ENCODE measurements around the gene PPP2R1B. TPM values are rescaled to one million over a fixed set of nuclear protein-coding genes. Genes with fewer than 3 reads are reported as not detected.
A peak's percentile ranks its signal among the peaks of the same experiment; 100 is the strongest.

PPP2R1B gene
- total and polyA plus RNA-seq, 7 experiments from 2014 or later, result 15.1 to 49.2 (median 33.1) TPM

DNA sequence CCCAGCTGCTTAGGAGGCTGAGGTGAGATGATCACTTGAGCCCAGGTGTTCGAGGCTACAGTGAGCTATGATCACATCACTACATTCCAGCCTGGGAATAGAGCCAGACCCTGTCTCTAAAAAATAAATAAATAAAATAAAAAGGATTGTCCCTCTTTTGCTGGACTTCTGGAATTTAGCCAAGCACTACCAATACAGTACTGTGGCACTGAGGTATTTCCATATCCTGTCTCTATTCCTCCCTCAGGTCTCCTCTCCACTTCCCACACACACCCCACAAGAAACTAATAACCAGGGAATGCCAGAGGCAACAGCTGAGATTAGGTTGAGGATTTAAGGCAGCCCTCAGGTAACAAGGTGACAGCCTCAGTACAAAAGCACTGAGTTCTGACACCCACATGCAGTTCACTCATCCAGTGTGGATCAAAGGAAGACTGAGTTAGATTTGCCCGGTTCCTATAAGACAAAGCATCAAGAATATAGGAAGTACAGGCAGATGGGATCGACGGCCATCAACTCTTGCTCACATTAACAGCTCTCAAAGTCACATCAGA lies 4.5 kb upstream of the PPP2R1B start:
- DNase-seq, result no peak
- no peak overlapping the region for H3K4me3 Mint-ChIP-seq
- no peak overlapping the region for H3K27ac Mint-ChIP-seq
- Histone ChIP-seq H3K27ac (ENCODE audit: low read depth, low read length) (no peak overlapping the region), H3K4me1 (ENCODE audit: control insufficient read depth in 2 of 2, insufficient read depth in 2 of 2, low read length in 2 of 2) (peaks cover 0 to 7% of the 10 kb centered on the region in 2 donors), H3K9me3 (ENCODE audit: control insufficient read depth in 2 of 3, low read length in 3 of 3) (no peaks in the 10 kb centered on the region), H3K4me3 (ENCODE audit: low read length) (no peak overlapping the region), H3K27me3 (ENCODE audit: control insufficient read depth in 2 of 2, insufficient read depth in 2 of 2, low read length in 2 of 2) (no peaks in the 10 kb centered on the region), H3K36me3 (ENCODE audit: control insufficient read depth in 2 of 3, insufficient read depth in 3 of 3, low read length in 3 of 3) (peaks cover 0 to 5% (median 0%) of the 10 kb centered on the region in 3 experiments)
- ATAC-seq, result no peak
- ChIA-PET POLR2A (no interaction called here), CTCF (no interaction called here)
- peaks cover 0 to 1% (median 0%) of the 10 kb centered on the region in 11 donors for H3K9me3 Mint-ChIP-seq
- intact Hi-C loops (cut with micrococcal nuclease), result no loop called here
- H3K36me3 Mint-ChIP-seq, result peaks cover 0 to 3% (median 0%) of the 10 kb centered on the region in 5 donors
- peaks cover 4 to 9% (median 8%) of the 10 kb centered on the region in 7 donors for H3K4me1 Mint-ChIP-seq
- no peaks in the 10 kb centered on the region for H3K27me3 Mint-ChIP-seq

DNA sequence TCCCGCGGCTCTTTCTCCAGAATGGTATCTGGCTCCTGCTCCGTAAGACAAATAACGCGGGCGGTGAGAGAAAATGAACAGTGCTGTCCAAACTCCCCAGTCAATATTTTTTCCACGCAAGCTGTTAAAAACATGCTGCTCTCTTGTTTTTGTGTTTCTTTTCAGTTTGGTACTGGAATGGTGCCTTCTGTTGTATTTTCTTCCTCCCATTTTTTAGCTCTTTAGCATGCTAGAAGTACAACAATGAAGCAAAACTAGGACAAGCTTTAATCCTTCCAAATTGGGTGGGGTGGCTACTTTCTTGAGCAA lies 599 bp upstream of the PPP2R1B start:
- Mint-ChIP-seq H3K4me1 (peaks cover 25 to 46% (median 37%) of the 10 kb centered on the region in 7 donors), H3K4me3 (peak overlapping the region; percentile 94 to 100 (median 98)), H3K9me3 (peaks cover 0 to 3% (median 0%) of the 10 kb centered on the region in 11 donors), H3K36me3 (peaks cover 9 to 24% (median 18%) of the 10 kb centered on the region in 5 donors), H3K27ac (peak overlapping the region; percentile 80 to 99 (median 95)), H3K27me3 (no peaks in the 10 kb centered on the region)
- ChIA-PET CTCF (interaction anchor here (0.9 to 4.0 kb wide), 4 partner anchors 11 to 182 kb away, joined by 3 to 31 read pairs (median 5); no protein-coding TSS in a partner anchor), POLR2A (interaction anchor here (0.8 to 1.4 kb wide), 8 partner anchors 9 to 180 kb away, joined by 3 to 6 read pairs (median 4); partner anchors contain the start of gene ALG9)
- Histone ChIP-seq H3K4me3 (ENCODE audit: low read length) (peak overlapping the region; percentile 95), H3K36me3 (ENCODE audit: control insufficient read depth in 2 of 3, insufficient read depth in 3 of 3, low read length in 3 of 3) (peaks cover 0 to 19% (median 0%) of the 10 kb centered on the region in 3 experiments), H3K4me1 (ENCODE audit: control insufficient read depth in 2 of 2, insufficient read depth in 2 of 2, low read length in 2 of 2) (peaks cover 7% of the 10 kb centered on the region in 2 donors), H3K27ac (ENCODE audit: low read depth, low read length) (peak overlapping the region; percentile 86), H3K9me3 (ENCODE audit: control insufficient read depth in 2 of 3, low read length in 3 of 3) (no peaks in the 10 kb centered on the region), H3K27me3 (ENCODE audit: control insufficient read depth in 2 of 2, insufficient read depth in 2 of 2, low read length in 2 of 2) (no peaks in the 10 kb centered on the region)
- intact Hi-C loops (cut with micrococcal nuclease), result loop anchor here (1.0 to 10.0 kb wide), 14 partner anchors 11 to 460 kb away; partner anchors contain the start of genes CFAP68 (in 2 of the 2), FDXACB1 (in 2 of the 2), POU2AF1 (in 2 of the 2) and SDHD (in 2 of the 2)
- DNase-seq (peak in 2 of 9 donors; percentile 2 to 3), ATAC-seq (no peak)

DNA sequence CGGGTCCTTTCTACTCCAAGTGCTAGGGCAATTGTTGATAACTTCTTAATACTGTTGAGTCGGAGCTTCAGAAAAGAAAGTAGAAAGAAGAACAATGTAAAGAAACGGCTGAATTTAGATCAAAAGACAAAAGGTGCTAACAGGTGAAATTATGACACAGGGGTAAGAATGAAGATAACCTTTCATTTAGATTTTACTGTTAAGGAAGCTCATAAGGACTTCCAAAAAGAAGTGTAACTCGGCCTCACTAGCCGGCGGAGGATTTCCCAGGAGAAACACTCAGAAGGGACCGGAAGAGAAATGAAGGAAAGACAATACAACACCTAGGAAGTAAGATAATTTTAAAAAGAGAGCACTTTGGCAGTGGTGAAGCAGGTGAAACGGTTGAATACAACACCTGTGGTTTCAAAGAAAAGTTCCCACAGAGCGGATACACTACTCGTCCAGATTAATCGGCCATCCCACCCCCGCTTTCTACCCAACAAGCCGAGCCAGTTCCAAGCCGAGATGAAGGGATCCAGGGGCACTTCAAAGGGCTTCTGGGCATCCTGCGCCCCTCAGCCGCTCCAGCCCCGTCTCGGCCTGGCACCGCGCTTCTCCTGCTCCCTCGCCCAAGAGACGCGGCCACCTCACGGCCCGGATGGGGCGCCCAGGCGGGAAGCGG lies 737 bp downstream of the PPP2R1B start:
- peak overlapping the region; percentile 95 for H3K4me3 ChIP-seq (ENCODE audit: low read length)
- H3K36me3 ChIP-seq (ENCODE audit: control insufficient read depth in 2 of 3, insufficient read depth in 3 of 3, low read length in 3 of 3), result peaks cover 0 to 32% (median 0%) of the 10 kb centered on the region in 3 experiments
- DNase-seq (peak in 4 of 9 donors; percentile 7 to 13 (median 8)), ATAC-seq (peak; percentile 46)
- no peaks in the 10 kb centered on the region for H3K9me3 ChIP-seq (ENCODE audit: control insufficient read depth in 2 of 3, low read length in 3 of 3)
- ChIA-PET CTCF (interaction anchor here (4.0 kb wide), 1 partner anchor 12 kb away, joined by 31 read pairs; no protein-coding TSS in a partner anchor), POLR2A (interaction anchor here (0.5 to 1.4 kb wide), 8 partner anchors 10 to 321 kb away, joined by 3 to 6 read pairs (median 4); partner anchors contain the start of genes SDHD and TIMM8B)
- H3K27me3 ChIP-seq (ENCODE audit: control insufficient read depth in 2 of 2, insufficient read depth in 2 of 2, low read length in 2 of 2), result no peaks in the 10 kb centered on the region
- Mint-ChIP-seq H3K9me3 (peaks cover 0 to 3% (median 0%) of the 10 kb centered on the region in 11 donors), H3K4me1 (peaks cover 25 to 50% (median 39%) of the 10 kb centered on the region in 7 donors), H3K4me3 (peak overlapping the region; percentile 94 to 100 (median 98)), H3K36me3 (peaks cover 9 to 27% (median 19%) of the 10 kb centered on the region in 5 donors), H3K27ac (peak overlapping the region; percentile 83 to 99 (median 95)), H3K27me3 (no peaks in the 10 kb centered on the region)
- intact Hi-C loops (cut with micrococcal nuclease), result loop anchor here (2.0 to 10.0 kb wide), 7 partner anchors 77 to 1333 kb away; partner anchors contain the start of genes ALG9 (in 1 of the 2), DIXDC1 (in 1 of the 2), POU2AF1 (in 1 of the 2) and SDHD (in 1 of the 2)
- peaks cover 7% of the 10 kb centered on the region in 2 donors for H3K4me1 ChIP-seq (ENCODE audit: control insufficient read depth in 2 of 2, insufficient read depth in 2 of 2, low read length in 2 of 2)
- peak overlapping the region; percentile 86 for H3K27ac ChIP-seq (ENCODE audit: low read depth, low read length)

DNA sequence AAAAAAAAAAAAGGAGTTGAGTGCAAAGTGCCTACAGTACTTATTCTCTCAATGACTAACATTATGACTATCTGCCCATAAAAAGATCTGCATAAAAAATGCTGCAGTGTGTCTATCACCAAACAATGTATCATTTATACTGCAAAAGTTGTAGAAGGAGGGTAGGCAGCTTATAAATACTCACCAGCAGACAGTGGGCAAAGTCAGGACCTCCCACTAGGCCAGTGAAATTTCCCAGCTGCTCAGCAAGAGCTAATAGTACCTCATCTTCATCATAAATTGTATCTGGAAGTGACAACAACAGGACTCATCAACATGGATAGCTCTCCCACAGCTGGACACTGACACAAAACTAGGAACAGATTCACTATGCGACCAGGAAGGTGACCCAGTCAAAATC lies 1.6 kb downstream of the PPP2R1B start:
- Histone ChIP-seq H3K4me1 (ENCODE audit: control insufficient read depth in 2 of 2, insufficient read depth in 2 of 2, low read length in 2 of 2) (peaks cover 7% of the 10 kb centered on the region in 2 donors), H3K36me3 (ENCODE audit: control insufficient read depth in 2 of 3, insufficient read depth in 3 of 3, low read length in 3 of 3) (peaks cover 0 to 40% (median 3%) of the 10 kb centered on the region in 3 experiments), H3K4me3 (ENCODE audit: low read length) (peak overlapping the region; percentile 95), H3K9me3 (ENCODE audit: control insufficient read depth in 2 of 3, low read length in 3 of 3) (no peaks in the 10 kb centered on the region), H3K27me3 (ENCODE audit: control insufficient read depth in 2 of 2, insufficient read depth in 2 of 2, low read length in 2 of 2) (no peaks in the 10 kb centered on the region), H3K27ac (ENCODE audit: low read depth, low read length) (no peak overlapping the region)
- DNase-seq, result no peak
- H3K4me1 Mint-ChIP-seq, result peaks cover 25 to 50% (median 41%) of the 10 kb centered on the region in 7 donors
- no peak for ATAC-seq
- intact Hi-C loops (cut with micrococcal nuclease), result loop anchor here (2.0 to 10.0 kb wide), 7 partner anchors 78 to 1332 kb away; partner anchors contain the start of genes ALG9 (in 1 of the 2), DIXDC1 (in 1 of the 2), POU2AF1 (in 1 of the 2) and SDHD (in 1 of the 2)
- peaks cover 0 to 3% (median 0%) of the 10 kb centered on the region in 11 donors for H3K9me3 Mint-ChIP-seq
- ChIA-PET CTCF (interaction anchor here (1.7 to 4.0 kb wide), 2 partner anchors 13 to 178 kb away, joined by 6 to 31 read pairs; no protein-coding TSS in a partner anchor), POLR2A (interaction anchor here (0.5 to 1.1 kb wide), 4 partner anchors 105 to 322 kb away, joined by 3 to 4 read pairs (median 4); partner anchors contain the start of genes SDHD and TIMM8B)
- H3K27ac Mint-ChIP-seq, result peak overlapping the region in 4 of 9 donors; percentile 1 to 83 (median 43)
- peaks cover 9 to 30% (median 24%) of the 10 kb centered on the region in 5 donors for H3K36me3 Mint-ChIP-seq
- H3K4me3 Mint-ChIP-seq, result peak overlapping the region; percentile 94 to 100 (median 98)
- no peaks in the 10 kb centered on the region for H3K27me3 Mint-ChIP-seq

DNA sequence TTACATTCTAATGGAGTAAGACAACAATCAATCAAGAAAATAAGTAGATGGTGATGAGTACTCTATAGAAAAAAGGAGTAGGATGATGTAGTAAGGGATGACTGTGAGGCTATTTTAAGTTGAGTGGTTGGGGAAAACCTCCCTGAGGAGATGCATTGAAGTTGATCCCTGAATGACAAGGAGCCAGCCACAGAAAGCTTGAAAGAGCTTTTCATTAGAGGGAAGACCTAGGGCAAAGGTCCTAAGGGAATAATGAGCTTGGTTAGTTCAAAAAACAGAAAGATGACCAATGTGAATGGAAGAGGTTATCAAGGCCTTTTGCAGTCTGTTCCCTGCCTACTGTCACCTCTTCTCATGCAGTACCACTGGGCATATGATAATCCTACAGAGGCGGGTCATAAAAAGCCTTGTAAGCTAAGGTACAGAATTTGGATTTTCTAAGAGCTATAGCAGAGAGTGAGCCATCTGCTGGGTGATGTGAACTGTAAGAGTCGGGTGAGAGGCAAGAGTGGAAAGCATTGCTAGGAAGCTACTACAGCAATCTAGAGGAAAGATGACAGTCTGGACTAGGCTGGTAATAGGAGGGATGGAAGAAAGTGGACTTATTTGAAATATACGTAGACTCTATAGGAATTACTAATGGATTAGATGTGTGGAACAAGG lies 3.1 kb downstream of the PPP2R1B start:
- peak overlapping the region in 3 of 9 donors; percentile 0 to 11 (median 1) for H3K27ac Mint-ChIP-seq
- Histone ChIP-seq H3K4me3 (ENCODE audit: low read length) (no peak overlapping the region), H3K27ac (ENCODE audit: low read depth, low read length) (no peak overlapping the region), H3K9me3 (ENCODE audit: control insufficient read depth in 2 of 3, low read length in 3 of 3) (no peaks in the 10 kb centered on the region), H3K27me3 (ENCODE audit: control insufficient read depth in 2 of 2, insufficient read depth in 2 of 2, low read length in 2 of 2) (no peaks in the 10 kb centered on the region), H3K4me1 (ENCODE audit: control insufficient read depth in 2 of 2, insufficient read depth in 2 of 2, low read length in 2 of 2) (peaks cover 7% of the 10 kb centered on the region in 2 donors), H3K36me3 (ENCODE audit: control insufficient read depth in 2 of 3, insufficient read depth in 3 of 3, low read length in 3 of 3) (peaks cover 0 to 54% (median 5%) of the 10 kb centered on the region in 3 experiments)
- H3K4me1 Mint-ChIP-seq, result peaks cover 25 to 50% (median 41%) of the 10 kb centered on the region in 7 donors
- DNase-seq (no peak), ATAC-seq (no peak)
- H3K36me3 Mint-ChIP-seq, result peaks cover 9 to 41% (median 31%) of the 10 kb centered on the region in 5 donors
- H3K4me3 Mint-ChIP-seq, result peak overlapping the region in 3 of 10 donors; percentile 3 to 23 (median 5)
- ChIA-PET POLR2A (no interaction called here), CTCF (interaction anchor here (0.8 to 1.7 kb wide), 3 partner anchors 10 to 176 kb away, joined by 3 to 8 read pairs (median 6); no protein-coding TSS in a partner anchor)
- intact Hi-C loops (cut with micrococcal nuclease), result loop anchor here (10.0 kb wide), 2 partner anchors 322 to 388 kb away; partner anchors contain the start of genes POU2AF1 (in 1 of the 2), SDHD (in 1 of the 2) and TIMM8B (in 1 of the 2)
- no peaks in the 10 kb centered on the region for H3K27me3 Mint-ChIP-seq
- H3K9me3 Mint-ChIP-seq, result peaks cover 0 to 3% (median 0%) of the 10 kb centered on the region in 11 donors

Data from naive thymus-derived CD4-positive, alpha-beta T cell (primary cell).